Measurements from ENCODE around the gene GULP1. TPM values are rescaled to one million over a fixed set of nuclear protein-coding genes. Genes with fewer than 3 reads are reported as not detected.

Gene GULP1
- total RNA-seq, 2 donors from 2014 or later = 7.5 to 10.5 TPM

DNA sequence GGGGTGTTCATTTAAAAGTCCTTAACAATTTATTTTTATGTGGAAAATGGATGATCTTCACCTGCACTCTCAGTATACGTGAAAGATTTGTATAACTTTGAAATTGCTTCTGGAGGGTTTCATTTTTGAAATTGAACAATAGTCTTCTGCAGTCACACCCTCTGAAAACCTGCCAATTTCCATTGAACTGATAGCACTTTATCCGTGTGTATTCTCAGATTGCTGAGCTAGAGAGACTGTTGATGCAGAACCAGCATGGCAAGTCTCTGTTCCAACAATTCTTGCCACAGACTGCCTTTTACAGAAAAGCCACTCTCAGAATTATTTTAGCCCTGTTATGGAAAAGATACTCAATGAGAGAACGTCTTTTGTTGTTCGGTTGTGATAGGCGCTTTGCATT is 6.6 kb upstream of the GULP1 start:
- Histone ChIP-seq H3K27ac (no peak overlapping the region), H3K4me3 (no peak overlapping the region)

GRCh38 chr2:188285774-188286173 is 5.9 kb upstream of the GULP1 start:
- H3K27ac ChIP-seq = no peak overlapping the region
- H3K36me3 ChIP-seq = no peaks in the 10 kb centered on the region
- H3K9me3 ChIP-seq = no peaks in the 10 kb centered on the region
- no peaks in the 10 kb centered on the region for H3K27me3 ChIP-seq
- TF ChIP-seq, protein P1, sequence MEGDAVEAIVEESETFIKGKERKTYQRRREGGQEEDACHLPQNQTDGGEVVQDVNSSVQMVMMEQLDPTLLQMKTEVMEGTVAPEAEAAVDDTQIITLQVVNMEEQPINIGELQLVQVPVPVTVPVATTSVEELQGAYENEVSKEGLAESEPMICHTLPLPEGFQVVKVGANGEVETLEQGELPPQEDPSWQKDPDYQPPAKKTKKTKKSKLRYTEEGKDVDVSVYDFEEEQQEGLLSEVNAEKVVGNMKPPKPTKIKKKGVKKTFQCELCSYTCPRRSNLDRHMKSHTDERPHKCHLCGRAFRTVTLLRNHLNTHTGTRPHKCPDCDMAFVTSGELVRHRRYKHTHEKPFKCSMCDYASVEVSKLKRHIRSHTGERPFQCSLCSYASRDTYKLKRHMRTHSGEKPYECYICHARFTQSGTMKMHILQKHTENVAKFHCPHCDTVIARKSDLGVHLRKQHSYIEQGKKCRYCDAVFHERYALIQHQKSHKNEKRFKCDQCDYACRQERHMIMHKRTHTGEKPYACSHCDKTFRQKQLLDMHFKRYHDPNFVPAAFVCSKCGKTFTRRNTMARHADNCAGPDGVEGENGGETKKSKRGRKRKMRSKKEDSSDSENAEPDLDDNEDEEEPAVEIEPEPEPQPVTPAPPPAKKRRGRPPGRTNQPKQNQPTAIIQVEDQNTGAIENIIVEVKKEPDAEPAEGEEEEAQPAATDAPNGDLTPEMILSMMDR (IDR thresholded peaks at IDR 0.05) = no peak
- no peaks in the 10 kb centered on the region for H3K4me1 ChIP-seq
- no peak for DNase-seq (ENCODE audit: low spot score)
- no peak overlapping the region for H3K4me3 ChIP-seq

More for the DNA sequence above, 6.6 kb upstream of the GULP1 start:
- H3K27me3 ChIP-seq = no peaks in the 10 kb centered on the region
- no peaks in the 10 kb centered on the region for H3K4me1 ChIP-seq
- DNase-seq (ENCODE audit: low spot score) = no peak
- H3K36me3 ChIP-seq = no peaks in the 10 kb centered on the region
- no peaks in the 10 kb centered on the region for H3K9me3 ChIP-seq
- TF ChIP-seq, protein P1 (IDR thresholded peaks at IDR 0.05) = no peak

- Histone ChIP-seq H3K4me3 (peak overlapping the region; percentile 47 to 69), H3K27me3 (no peaks in the 10 kb centered on the region), H3K36me3 (no peaks in the 10 kb centered on the region), H3K27ac (peak overlapping the region; percentile 80 to 87), H3K9me3 (no peaks in the 10 kb centered on the region), H3K4me1 (peaks cover 0 to 15% of the 10 kb centered on the region in 2 donors)
- TF ChIP-seq, protein P1 (IDR thresholded peaks at IDR 0.05) = no peak
- DNase-seq (ENCODE audit: low spot score) = no peak
These were observed 495 bp upstream of the GULP1 start for GRCh38 chr2:188291142-188291616.

GRCh38 chr2:188292348-188293239 is 920 bp downstream of the GULP1 start:
- H3K4me1 ChIP-seq = peaks cover 0 to 15% of the 10 kb centered on the region in 2 donors
- TF ChIP-seq, protein P1 (IDR thresholded peaks at IDR 0.05) = no peak
- H3K9me3 ChIP-seq = no peaks in the 10 kb centered on the region
- H3K36me3 ChIP-seq = no peaks in the 10 kb centered on the region
- peak overlapping the region; percentile 80 to 87 for H3K27ac ChIP-seq
- peak overlapping the region; percentile 47 to 69 for H3K4me3 ChIP-seq
- DNase-seq (ENCODE audit: low spot score) = peak; percentile 84
- H3K27me3 ChIP-seq = no peaks in the 10 kb centered on the region

DNA sequence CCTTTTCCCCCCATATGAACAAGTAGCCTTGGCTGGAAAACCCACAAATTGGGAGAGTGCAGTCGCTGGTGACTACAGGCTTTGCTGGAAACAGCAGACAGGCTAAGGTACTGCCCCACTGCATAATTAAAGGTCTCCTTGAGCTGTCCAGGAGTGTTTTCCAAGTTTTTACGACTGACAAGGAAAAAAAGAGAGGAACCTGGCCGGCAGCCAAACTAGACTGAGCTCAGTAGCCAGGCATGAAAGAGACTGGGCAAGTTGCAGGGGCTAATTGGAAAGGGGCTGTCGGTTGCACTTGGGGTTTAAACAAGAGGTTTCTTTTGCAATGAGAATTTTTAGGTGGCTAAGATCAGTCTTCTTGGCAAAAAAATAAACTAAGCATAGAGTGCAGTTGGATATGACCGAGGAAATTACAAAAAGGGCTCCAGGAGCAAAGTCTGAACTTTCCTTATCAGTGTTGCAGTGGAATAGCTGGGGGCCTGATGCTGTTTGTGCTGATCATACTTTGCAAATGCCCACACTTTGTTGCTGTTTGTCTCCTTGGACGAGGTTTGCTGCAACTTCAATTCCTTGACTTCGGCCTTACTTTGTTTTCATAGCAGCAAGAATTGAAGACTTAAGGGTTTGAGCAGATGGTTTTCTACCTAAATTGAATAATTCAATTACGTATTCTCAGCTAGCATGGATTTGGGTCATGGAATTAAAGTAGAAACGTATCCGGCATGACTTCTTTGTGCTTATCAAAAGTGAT is 2.1 kb downstream of the GULP1 start:
- Histone ChIP-seq H3K4me1 (peaks cover 0 to 15% of the 10 kb centered on the region in 2 donors), H3K27me3 (no peaks in the 10 kb centered on the region), H3K27ac (peak overlapping the region; percentile 80 to 87), H3K36me3 (no peaks in the 10 kb centered on the region), H3K9me3 (no peaks in the 10 kb centered on the region), H3K4me3 (peak overlapping the region; percentile 47 to 69)
- peak; percentile 80 for DNase-seq (ENCODE audit: low spot score)
- TF ChIP-seq, protein P1 (IDR thresholded peaks at IDR 0.05) = no peak
